CD4-positive, alpha-beta T cell treated with Interferon gamma for 1 hour (primary cell): ENCODE results near the gene L3MBTL1.

ENCODE experiments used
- DNase-seq: peaks from one replicate; pipeline ENCODE4 v3.0.0-alpha.2; 2020

The L3MBTL1 gene

DNA sequence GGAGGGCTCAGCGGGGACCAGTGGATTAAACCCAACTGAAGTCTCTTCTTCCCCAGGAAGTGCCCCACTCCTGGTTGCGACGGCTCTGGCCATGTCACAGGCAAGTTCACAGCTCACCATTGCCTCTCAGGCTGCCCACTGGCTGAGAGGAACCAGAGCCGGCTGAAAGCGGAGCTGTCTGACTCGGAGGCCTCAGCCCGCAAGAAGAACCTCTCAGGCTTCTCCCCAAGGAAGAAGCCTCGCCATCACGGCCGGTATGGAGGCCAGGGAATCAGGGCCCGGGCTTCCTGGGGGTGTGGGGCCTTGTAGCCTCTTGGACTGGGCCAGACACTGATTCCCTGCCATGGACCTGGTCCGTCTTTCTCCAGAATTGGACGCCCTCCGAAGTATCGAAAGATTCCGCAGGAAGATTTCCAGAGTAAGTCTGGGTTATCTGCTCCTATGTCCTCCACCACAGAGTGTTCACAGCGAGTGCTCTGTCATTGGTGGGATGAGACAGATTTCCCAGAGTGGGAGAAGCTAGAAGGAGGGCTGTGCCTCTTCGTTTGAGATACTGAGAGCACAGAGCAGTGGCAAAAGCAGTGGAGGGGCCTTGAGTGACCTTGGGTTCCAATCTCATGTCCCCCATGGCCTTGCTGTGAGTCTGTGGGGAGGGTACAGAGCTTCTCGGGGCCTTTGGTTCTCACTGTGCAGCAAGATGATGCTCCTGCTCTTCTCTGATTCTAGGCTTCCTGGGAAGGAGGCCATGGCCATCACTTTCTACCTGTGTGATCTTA lies 28.7 kb downstream of the L3MBTL1 start:
- DNase-seq = no peak

DNA sequence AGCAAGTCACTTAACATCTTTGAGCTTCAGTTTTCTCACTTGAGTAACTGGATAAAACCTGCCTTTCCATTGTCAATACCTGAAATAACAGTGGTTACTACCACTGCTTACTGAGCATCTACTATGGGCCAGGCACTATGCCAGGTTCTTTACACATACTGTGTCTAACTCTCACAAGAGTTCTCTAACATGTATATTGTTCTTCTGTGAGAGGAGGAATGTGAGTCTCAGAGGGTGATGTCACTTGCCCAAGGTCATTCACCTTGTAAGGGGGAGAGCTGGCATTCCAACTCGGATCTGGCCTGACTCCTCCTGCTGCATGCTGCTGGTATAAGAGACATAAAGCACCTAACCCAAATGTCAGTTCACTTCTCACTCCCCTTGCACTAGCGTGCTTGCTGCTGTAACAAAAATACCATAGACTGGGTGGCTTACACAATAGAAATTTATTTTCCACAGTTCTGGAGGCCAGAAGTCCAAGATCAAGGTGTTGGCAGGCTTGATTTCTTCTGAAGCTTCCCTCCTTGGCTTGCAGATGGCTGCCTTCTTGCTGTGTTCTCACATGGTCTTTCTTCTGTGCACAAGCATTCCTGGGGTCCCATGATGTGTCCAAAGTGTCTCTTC lies 29.4 kb downstream of the L3MBTL1 start:
- DNase-seq = no peak

DNA sequence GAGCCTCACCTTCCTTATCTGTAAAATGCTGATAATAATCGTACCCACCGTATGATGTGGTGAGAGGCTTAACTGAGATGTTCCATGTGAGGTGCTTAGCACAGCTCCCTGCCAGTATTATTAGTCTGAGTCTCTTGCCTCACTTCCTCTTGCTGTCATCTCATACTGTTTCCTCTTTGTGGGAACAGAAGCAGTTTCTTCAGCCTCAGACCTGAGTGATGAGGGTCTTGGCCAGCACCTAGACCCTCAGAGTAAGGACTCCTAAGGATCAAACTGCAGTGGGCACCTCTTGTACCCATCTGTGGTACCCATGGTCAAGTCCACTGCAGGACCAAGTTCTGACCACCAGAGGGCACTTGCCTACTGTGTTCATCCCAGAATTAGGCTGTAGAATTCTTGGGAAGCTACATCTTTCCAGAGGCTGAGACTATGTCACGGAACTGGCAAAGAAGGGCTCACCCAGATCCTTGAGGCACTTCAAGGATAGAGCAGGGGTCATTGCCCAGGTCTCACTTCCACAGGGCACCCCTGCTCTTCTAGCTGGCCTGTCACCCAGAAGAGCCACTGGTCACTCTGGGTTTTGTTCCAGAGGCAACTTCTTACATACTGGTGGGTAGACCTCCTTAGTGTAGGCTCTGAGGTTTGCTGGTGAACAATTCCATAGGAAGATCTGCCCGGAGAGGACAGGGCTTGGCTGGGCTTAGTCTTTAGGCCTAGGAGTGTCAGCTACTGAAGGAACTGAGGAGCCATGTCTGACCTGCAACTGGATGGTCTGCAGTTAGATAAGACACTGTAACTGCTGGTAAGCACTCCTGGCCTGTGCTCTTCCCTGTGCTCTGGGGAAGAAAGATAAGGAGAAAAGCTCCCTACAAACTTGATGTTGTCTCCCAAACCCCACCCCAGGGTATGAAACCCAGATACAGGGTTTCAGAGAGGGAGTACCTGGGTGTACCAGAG lies 30.7 kb downstream of the L3MBTL1 start:
- DNase-seq = peak; percentile 17

DNA sequence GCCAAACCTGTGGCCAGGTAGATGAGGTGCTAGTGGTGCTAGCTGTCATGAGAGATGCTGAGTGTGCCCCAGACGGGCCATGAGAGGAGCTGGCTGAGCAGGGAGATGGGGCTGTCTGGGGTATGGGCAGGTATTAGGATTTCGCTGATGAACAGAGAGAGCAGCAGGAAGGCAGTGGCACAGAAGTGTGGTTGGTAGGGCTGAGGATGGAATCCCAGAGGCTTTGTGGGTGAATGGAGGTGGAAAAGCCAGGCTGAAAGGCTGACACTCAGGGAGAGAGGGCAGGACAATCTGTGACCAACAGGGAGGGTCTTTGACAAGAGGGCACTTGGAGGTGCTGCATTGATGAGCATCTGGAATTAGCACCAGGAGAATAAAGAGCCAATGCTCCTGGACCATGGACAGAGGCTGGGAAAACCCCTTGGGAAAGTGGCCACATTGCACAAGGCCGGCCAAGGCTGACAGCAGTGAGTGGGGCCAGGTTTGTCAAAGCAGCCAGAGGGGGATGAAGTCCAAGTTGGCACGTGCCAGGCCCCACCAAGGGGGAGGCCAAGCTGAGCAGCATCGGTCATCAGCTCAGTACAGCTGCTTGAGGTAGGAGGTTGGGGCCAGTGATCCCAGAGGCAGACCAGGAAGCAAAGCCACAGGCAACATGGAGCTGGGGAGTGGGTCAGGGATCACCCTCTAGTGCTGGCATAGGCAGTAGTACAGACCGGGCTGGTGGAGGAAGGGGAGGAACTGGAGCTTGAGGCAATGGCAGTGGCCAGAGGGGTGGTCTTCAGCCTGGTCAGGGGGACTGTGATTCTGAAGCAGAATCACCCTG lies 31.6 kb downstream of the L3MBTL1 start:
- DNase-seq = no peak

DNA sequence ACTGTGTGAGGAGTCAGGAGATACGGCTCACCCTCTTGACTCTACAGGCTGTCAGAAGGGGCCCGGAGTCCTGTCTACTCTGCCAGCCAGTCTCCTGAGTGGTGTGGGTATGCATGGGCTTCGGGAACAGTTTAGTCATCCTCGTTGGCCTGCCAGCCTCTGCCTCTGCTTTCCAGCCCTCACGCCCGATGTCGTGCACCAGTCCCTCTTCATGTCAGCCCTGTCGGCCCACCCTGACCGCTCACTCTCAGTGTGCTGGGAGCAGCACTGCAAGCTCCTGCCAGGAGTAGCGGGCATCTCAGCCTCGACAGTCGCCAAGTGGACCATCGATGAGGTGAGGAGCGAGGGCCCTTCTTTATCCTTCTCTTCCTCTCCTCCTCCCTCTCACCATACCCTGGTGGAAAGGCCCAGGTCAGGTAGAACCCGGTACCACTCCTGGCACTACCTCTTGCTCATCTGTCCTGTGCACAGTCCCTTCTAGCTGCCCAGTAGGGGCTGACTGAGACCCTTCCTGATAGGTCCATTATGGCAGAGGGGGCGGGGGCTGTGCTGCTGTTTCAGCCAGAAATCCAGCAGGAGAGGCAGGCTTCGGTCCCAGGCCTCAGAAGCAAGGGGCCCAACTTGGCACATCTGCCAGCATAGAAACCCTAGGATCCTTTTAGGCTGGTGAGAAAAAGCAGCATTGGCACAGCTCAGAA lies 32.6 kb downstream of the L3MBTL1 start:
- DNase-seq = no peak

DNA sequence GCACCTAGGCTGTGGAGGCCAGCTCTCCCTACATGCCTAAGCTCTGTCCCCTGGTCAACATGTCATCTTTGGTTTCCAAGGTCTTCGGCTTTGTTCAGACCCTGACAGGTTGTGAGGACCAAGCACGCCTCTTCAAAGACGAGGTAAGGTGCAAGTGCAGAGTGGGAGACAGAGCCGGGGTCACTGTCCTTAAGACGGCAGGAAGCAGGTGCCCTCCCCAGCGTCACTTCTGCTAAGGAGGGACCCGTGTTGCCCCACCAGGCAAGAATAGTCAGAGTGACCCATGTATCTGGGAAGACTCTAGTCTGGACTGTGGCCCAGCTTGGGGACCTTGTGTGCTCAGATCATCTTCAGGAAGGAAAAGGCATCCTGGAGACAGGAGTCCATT lies 33.2 kb downstream of the L3MBTL1 start:
- DNase-seq = no peak

DNA sequence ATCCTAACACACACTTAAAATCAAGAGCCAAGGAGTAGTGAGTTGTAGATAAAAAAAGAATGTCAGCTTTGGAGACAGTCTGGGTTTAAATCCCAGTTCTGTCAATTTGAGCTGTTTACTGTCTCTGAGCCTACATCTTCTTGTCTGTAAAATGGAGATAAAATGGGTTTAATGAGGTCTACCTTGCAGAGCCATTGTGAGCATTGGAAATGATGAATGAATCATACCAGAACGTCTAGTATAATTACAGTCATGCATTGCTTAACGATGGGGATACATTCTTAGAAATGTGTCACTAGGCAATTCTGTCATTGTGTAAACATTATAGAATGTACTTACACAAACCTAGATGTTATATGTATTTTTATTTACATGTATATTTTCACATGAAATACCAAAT lies 33.7 kb downstream of the L3MBTL1 start:
- no peak for DNase-seq

DNA sequence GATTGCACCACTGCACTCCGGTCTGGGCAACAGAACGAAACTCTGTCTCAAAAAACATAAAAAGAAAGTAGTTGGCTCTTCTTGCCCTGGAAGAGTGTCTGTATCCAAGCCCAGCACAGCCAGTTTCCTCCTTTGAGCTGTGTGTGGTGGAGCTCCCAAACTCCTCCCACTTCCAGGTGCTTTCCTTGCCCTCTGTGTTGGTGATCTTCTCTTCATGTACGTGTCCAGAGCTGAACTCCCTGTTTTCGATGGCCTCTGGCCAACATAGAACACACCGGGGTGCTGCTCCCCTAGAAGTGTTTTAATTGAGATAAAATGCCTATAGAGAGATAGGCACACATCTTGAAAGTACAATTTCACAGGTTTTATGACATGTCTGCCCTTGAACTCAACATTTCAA lies 34.7 kb downstream of the L3MBTL1 start:
- DNase-seq = no peak

DNA sequence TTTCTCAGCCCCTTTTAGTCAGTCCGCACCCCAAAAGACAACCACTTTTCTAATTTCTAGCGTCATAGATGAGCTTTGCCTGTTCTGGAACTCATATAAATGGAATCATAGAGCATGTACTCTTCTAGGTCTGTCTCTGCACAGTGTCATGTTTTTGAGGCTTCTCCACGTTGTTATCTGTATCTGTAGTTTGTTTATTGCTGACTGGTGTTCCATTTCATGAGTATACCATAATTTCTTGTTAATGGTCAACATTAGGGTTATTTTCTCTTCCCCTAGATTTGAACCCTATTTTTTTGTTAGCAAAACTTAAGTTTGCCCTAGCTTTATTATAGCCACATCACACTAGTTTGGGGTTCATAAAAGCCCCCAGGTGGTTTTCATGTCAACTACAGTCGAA lies 35.2 kb downstream of the L3MBTL1 start:
- no peak for DNase-seq

DNA sequence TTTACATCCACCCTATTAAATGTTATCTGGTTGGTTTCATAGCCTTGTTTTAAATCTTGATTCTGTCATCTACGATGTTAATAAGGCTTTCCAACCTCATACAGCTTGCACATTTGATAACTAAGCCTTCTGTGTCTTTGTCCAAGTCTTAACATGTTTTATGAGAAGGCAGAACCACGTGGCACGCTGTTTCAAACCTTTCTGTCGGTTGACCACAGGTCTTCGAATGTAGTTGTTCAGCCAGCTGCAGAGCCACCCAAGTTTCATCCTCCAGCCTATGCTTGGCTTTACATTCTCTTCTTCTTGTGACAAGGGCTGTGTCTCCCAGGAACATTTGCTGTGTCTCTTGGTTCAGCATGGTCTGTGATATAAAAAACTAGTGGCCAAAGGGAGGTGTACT lies 35.6 kb downstream of the L3MBTL1 start:
- no peak for DNase-seq

DNA sequence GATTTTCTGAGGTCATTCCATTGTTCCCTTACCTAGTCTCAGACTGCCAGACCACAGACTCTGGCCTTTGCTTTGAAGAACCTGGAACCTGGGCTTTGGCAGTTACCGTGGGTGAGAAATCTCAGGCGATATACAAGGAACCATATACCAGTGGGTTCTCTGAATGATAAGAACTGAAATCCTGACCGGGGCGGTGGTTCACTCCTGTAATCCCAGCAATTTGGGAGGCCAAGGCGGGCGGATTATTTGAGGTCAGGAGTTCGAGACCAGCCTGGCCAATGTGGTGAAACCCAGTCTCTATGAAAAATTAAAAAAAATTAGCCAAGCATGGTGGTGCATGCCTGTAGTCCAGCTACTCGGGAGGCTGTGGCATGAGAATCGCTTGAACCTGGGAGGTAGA lies 37.0 kb downstream of the L3MBTL1 start:
- no peak for DNase-seq

DNA sequence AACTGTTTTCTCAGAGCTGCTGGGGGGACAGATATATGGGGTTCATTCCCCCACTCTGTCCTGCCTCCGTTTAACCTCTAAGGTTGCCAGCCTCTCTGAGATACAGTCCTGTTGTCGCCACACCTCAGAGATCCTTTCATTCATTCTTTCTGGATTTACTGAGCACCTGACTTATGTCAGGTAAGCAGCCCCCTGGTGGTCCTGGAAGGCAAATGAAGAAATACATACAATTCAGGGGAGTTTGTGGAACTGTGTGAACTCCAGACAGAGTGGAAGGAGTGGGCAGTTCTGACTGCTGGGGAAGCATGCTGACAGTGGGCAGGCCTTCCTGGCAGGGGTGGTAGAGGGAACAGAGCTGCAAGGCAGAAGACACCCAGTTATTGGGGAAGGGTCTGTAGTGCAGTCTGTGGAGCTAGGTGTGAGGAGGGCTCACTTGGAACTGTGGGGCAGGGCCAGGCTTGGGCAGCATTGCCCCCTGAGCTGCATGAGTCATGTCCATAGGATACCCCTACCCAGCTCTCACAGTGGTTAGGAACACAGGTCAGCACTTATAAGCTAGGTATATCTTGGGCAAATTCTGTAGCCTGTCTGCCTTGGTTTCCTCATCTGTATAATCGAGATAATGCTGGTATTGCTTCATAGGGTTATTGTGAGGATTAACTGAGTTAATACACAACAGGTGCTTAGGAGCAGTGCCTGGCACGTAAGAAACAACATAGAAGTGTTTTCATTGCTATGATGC lies 38.5 kb downstream of the L3MBTL1 start:
- no peak for DNase-seq

DNA sequence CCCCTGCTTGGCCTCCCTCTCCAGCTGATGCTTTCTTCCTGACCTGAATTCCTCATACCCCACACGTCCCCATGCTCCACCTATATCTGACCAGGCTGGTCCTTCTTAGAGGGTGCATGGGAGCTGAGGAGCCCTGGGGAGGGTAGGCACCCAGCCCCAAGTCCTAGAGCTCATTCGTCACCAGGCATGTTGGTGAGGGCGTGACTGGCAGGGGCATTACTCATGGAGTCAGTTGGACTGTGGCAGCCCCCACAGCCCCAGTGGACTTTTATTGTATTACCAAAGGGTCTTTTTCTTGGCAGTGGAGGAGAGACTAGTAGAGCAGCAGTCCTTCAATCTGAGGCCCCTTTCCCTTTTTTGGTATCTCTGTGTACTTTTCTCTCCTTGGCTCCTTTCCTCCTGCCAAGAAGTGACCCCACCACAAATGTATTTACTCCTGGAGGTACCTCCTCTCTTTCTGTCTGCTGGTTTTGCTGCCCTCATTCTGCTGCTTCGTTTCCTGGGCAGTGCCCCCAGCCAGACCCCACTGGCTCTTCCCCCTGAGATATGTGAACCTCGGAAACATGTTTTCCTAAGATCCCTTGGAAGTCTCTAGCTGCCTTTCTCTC lies 40.9 kb downstream of the L3MBTL1 start:
- no peak for DNase-seq

DNA sequence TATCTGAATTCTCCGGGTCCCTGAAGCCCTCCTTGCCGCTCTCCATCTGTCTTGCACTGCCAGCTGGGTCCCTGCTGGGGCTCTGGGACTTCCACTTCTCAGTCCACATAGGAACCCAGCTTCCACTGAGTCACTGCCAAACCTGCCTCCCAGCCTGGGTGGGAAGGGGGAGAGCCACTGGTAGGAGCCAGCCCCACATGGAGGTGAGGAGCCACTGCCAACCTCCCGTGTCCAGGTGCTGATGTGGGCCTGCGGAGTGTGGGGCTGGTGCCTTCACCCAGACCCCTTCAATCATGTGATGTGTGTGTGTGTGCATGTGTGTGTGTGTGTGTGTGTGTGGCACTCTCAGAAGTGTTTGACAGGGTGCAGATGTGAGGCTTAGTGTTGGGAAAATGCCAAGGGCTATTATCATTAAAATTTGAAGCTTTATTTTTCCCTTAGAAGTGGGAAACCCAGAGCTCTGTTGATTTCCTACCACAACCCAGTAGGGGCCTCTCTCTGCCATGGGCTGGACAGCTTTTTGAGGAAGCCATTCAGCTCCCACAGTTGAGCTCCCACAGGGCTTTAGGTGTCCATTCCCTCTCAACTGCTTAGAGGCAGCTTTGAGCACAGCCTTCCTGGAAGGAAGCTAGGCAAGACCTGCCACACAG lies 42.0 kb downstream of the L3MBTL1 start:
- no peak for DNase-seq

DNA sequence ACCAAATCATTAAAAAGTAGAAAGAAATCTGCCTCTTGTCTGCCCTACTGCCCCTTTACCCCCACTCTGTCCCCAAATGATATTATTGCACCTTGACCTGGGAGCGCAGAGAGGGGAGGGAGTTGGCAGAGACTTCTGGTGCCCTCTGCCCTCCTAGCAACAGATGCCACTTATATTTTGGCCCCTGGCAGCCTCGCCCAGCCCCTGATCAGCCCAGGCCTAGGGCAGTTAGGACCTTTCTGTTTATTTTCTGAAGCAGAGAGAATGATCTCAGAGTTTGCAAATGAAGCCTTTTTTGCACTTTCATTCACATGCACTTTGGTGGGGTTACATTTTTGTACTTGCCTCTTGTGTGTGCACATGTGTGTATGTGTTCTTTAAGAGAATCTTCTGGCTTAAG lies 43.0 kb downstream of the L3MBTL1 start:
- no peak for DNase-seq

DNA sequence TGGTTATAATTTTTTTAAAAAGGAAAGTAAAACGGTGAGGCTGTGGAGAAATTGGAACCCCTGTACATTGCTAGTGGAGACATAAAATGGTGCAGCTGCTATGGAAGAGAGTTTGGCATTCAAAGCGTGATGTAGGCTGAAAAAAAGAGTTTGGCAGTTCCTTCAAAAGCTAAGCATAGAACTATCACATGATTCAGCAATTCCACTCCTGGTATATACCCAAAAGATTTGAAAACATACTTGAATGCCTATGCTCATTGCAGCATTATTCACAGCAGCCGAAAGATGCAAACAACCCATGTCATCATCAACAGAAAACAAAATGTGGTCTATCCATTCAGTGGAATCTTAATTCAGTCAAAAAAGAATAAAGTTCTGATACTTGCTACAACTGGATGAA lies 46.9 kb downstream of the L3MBTL1 start:
- no peak for DNase-seq

DNA sequence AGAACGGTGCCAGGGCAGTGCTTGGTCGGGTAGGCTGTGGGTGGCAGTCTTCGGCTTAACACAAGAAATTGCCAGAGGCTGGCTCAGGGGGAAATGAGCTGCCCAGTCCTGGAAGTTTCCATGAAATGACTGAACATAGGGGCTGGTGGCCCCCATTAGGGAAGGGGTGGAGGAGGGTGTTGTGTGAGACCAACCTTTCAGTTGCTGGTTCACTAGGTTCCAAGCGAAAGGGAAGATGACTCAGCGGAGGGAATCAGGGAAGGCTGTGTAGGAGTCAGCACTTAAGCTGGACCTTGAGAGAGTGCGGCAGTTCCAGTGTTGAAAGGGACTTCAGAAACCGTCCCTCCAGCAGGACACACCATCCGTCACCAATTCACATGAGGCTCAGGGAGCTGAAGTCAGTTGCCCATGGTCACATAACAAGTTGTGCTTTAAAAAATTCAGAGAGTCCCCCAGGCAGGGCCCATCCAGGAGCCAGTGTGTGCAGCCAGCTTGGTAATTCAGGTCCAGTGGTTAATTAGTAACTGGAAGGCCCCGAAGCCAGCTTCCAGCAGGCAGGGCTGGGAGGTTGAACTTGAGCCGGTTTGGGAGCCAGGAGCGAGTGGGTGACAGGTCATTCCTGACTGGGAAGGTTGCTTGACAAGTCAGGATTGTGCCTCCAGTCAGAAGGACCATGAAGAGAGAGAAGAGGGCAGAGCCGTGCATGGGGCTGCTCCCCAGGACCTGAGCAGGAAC lies 51.1 kb downstream of the L3MBTL1 start, which contains the start of gene SGK2:
TSS of gene SGK2 (plus strand) at position 616 of the 735 bp plus-strand sequence. CDS start 7,469 bp downstream, outside the sequence.
- no peak for DNase-seq

DNA sequence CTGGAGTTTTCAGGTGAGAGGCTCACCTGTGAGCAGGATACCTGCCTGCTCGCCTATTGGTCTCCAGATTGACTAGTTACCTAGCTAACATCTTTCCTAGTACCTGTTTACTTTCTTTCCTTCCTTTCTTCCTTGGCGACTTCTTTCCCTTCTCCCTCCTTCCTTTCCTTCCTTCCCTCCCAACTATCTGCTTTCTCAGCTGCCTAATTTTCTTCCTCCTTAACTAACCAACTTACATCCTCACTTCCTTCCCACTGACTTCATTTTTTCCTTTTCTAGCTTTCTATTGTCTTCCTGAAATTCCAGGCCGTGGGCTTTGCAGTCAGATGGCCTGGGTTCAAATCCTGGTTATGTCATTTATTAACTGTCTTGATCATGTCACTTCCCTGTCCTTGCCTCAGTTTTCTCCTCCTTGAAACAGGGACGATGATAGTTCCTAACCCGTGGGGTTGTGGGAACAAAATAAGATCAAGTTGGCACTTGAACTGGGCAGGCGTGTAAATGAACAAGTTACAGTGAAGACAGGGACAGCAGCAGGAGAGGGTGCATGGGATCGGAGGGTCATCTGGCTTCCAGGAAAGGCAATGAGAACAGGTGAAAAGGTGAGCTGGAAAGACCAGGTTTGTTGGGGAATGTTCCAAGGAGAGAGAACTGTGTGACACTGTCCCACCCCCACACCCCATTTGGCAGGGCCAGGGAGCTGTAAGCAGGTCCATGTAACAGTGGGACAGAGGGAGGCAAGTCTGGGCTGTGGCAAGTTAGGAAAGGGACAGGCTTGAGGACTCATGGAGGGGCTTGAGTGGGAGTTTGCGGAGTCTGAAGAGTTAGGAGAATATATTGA lies 51.9 kb downstream of the L3MBTL1 start:
- DNase-seq = no peak

DNA sequence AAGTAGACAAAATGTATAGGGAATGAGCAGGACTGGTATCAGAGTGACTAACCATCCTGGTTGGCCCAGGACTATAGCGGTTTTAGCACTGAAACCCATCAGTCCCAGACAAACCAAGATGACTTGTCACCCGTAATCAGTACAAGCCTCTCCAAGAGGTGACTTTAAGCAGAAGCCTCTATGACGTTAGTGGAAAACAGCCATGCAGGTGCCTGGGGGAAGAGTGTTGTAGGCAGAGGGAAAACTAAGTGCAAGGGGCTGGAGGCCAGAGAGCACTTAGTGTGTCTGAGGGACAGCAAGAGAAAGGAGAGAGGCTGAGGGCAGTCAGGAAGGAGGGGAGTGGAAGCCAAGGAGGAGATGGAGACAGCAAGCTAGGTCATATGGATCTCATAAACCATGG lies 53.5 kb downstream of the L3MBTL1 start:
- no peak for DNase-seq
